ENCODE measurements around the gene SYT14.

- no peak for TF ChIP-seq GATA2 (IDR thresholded peaks at IDR 0.05; ENCODE audit: low read depth, low read length)
- TF ChIP-seq GATA3 (IDR thresholded peaks at IDR 0.05; ENCODE audit: low read depth, low read length): no peak
Measured at GRCh38 chr1:209985002-209985401, 47.0 kb downstream of the SYT14 start.

All from SH-SY5Y (cell line).